Measurements from ENCODE around the gene ZNF585A.
"Not testable (repeated sequence)": the region's sequence is repeated elsewhere in the genome, so short reads cannot be mapped to it uniquely, and the experiment has no call there.

- not testable (repeated sequence) for TF ChIP-seq POLR2A (IDR thresholded peaks at IDR 0.05; ENCODE audit: low read depth, low read length); POLR2AphosphoS5 (IDR thresholded peaks at IDR 0.05; ENCODE audit: low read depth, low read length); PAX5 (IDR thresholded peaks at IDR 0.05; ENCODE audit: insufficient read depth, low read length, severe bottlenecking); SPI1 (IDR thresholded peaks at IDR 0.05; ENCODE audit: low read depth, low read length); TAF1 (IDR thresholded peaks at IDR 0.05; ENCODE audit: low read depth, low read length); POU2F2 (IDR thresholded peaks at IDR 0.05; ENCODE audit: low read depth, low read length)
These were observed 50.4 kb downstream of the ZNF585A start for GRCh38 chr19:37122093-37122492.
